Stimulated activated CD4-positive, alpha-beta T cell treated with anti-CD3 and anti-CD28 coated beads, Interleukin-2, amount 100 ng/mL, for 4 hours (primary cell): ENCODE data around the gene C20orf202.
"Not testable (repeated sequence)": the region's sequence is repeated elsewhere in the genome, so short reads cannot be mapped to it uniquely, and the experiment has no call there.

Source experiments
- DNase-seq: peaks from one replicate; pipeline ENCODE4 v3.0.0-alpha.2; 2020; ENCODE audit warnings: low read depth

Gene C20orf202

DNA sequence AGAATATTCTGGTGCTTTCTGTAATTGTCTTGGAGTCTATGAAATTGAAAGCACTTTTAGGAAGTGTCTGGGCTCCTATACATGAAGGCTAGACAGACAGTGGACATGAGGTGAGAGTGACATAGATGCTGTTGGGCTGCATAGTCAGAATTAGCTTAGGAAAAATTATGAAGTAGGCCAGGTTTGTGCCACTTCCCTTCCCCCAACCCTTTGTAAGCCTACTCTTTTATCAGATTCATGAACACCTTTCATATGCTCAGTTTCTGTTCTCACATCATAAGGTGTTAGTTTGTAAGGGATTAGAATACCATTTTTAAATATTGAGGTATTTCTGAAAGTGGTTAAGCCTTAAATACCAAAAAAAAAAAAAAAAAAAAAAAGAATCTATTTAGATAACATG lies 44.4 kb downstream of the C20orf202 start:
- DNase-seq, result no peak

DNA sequence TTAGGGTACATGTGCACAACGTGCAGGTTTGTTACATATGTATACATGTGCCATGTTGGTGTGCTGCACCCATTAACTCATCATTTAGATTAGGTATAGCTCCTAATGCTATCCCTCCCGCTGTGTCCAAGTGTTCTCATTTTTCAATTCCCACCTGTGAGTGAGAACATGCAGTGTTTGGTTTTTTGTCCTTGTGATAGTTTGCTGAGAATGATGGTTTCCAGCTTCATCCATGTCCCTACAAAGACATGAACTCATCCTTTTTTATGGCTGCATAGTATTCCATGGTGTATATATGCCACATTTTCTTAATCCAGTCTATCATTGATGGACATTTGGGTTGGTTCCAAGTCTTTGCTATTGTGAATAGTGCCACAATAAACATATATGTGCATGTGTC lies 47.0 kb downstream of the C20orf202 start:
- DNase-seq, result not testable (repeated sequence)

DNA sequence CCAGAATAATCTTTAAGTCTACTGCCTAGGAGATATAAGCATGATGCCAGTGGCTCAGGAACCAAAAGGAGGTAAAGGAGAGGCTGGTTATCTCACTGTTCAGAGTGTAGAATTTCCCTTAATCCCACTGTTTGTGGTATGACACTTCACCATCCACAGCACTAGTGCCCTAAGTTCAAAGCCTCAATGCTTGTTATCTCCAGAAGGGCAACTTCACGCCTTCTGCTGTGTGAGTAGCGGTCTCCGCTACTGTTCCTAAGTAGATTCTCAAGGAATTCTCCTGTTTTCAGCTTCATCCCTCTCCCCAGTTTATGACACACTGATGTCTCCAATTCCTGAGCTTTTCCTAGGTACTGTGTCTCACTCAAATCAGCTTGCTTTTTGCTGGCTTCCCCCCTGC lies 49.2 kb downstream of the C20orf202 start:
- no peak for DNase-seq

DNA sequence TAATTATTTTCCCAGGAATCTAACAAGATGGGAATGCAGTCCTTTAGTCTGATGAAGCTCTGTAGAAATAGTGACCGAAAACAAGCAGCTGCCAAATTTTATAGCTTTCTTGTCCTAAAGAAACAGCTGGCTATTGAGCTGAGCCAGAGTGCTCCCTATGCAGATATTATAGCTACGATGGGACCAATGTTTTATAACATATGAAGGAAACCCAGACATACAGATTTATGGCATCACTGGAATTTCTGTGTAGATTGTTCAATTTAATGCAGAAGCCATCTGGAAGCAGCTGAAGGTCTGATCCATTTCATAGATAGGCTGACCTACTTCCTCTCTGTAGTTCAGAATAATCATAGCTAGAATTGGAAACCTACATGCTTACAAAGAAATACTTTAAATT lies 51.0 kb downstream of the C20orf202 start:
- no peak for DNase-seq

DNA sequence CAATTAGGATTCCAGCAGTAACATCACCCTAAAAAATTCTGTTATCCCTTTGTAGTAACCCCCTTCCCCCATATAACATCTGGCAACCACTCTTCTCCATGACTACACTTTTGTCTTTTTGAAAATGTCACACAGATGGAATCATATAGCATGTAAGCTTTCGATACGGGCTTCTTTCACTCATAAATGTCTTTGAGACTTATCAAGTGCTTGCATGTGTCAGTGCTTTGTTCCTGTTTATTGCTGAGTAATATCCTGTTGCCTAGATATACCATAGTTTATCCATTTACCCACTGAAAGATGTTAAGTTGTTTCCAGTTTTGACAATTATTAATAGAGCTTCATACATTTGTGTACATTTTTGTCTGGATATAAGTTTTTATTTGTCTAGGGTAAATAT lies 52.4 kb downstream of the C20orf202 start:
- no peak for DNase-seq
